NCI-H510A (cell line): Measurements from ENCODE around the gene CFAP119.

Source experiments
- DNase-seq: peaks from one replicate; lab custom pipeline; 2025; lab: John Stamatoyannopoulos, UW

The CFAP119 gene

DNA sequence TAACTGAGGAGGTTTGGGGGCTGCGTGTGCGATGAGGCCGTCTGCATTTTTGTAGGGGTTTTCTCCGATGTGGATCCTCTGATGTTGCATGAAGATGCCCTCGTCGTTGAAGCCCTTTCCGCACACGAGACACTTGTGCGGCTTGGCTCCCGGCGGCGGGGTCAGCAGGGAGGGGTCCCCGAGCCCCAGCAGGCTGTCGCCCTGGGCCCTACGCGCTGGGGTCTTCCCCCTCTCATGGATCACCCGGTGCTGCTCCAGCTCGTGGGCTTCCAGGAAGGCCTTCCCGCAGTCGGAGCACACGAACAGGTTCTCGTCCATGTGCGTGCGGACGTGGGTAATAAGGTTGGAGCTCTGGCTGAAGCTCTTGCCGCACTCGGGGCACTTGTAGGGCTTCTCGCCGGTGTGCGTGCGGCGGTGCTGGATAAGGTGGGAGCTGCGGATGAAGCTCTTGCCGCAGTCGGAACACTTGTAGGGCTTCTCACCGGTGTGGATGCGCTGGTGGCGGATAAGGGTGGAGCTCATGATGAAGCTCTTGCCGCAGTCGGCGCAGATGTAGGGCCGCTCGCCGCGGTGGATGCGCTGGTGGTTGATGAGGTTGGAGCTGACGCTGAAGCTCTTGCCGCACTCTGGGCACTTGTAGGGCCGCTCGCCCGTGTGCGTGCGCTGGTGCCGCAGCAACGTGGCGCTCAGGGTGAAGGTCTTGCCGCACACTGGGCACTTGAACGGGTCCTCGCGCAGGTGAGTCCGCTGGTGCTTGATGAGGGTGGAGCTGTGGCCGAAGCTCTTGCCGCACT, 20.8 kb upstream of the CFAP119 start:
- no peak for DNase-seq

DNA sequence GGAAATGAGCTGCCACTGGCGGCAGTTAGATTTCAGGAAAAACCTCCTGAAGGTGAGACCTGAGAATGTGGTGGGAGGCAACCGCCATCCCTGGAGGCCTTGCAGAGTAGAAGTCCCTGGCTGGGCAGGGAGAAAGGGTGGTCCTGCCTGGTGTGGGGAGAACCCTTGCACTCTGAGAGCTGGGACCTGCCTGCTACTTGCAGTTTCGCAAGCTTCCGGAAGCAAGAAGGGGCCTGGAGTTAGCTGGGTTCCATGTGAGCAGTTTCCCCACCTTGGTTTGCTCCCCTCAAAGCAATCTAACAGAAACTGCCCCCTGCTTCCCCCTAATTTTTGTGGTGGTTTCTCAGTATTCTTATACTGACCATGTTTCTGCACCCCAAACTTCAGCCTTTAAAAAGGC, 18.7 kb upstream of the CFAP119 start:
- DNase-seq, result no peak

DNA sequence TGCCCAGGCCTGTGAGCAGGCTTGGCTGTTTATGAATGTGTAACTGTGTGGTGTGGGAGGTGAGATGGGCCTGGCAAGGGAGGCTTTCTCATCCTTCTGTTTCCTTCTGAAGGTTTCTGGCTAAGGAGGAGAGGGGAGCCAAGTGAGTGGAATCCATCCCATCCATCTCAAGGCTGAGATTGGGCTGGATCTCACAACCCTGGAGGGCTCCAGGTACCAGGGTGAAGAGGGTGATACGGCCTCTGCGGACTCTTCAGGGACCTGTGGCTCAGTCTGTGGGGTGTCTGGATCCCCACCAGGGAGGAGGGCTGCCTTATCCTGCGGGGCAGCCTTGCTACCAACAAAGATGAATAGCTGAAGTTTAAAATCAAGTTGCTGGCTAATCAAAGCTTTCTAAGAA, 18.2 kb upstream of the CFAP119 start:
- no peak for DNase-seq

DNA sequence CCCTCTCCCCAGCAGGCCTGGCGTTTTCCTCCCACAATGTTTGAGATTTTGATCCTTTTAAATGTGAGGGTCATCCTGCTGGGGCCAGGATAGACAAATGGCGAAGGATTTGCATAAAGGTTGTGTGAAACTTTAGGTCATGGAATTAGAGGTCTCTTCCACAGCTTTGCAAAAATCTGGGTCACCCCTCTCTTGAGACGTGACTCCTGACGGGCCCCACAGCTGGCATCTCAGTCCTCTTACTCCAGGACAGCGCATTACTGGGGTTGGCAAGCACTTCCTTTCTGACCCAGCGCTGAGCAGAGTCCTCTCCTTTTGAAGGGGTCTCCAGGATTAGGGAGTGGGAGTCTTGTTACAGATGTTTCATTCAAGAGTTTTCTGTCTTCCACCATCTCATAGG, 17.7 kb upstream of the CFAP119 start:
- no peak for DNase-seq

DNA sequence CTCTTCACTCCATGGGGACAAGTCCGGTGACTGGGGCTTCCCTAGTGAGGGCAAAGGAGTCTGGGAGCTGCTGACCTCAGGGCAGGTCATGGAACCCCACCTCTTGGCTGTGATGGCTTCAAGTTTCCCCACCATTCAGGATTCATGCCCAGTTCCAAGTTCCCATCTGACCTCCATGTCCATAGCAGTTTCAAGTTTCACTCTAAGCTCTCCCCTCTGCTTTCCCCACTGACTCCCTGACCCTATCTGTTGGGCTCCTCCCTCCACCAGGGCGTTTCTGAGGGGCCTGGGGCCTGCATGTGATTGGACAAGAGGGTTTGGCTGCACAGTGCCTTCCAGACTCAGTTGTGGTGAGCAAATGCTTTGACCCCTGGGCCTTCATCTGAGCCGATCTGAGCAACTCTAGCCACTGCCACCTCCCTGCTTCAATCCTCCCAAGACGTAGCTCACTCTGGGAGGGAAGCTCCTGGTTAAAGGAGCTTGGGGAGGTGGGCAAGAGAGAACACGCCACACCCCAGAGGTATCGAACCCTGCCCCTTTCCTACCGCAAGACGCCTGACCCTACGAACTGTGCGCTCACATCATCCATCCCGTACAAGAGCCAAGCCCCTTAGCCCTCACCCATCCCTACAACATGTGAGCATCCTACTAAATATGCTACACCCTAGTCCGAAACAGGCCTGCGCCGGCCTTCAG, 16.8 kb upstream of the CFAP119 start:
- DNase-seq, result no peak

DNA sequence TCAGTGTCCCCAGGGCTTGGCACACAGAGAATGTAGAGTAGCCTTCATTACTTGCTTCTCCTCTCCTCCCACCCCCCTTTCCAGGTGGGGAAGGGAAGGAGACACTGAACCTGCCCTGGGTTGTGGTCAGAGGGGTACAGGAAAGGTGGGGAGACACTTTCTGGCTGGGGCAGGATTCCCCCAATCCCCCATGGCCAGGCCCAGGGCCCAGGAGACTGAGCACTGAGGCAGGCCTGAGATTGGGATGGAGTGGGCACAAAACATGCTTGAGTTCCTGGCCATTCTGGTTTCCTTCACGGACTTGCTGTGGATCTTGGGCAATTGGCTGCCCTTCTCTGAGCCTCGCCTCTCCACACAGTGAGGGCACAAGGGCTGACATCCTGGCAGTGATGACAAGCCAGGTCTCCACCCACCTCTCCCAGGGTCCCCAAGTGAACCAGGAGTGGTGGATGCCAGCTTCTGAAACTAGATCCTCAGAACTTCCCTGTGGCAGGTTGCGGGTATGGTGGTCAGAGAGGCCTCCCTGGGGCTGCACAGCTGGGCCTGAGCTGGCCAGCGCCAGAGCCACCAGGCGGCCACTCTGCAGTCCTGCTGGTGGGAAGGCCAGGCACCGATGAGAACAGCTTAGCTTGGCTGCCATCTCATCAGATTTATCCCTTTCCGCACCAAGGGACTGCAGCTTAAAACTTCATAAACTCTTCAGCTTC, 15.9 kb upstream of the CFAP119 start:
- DNase-seq, result no peak

DNA sequence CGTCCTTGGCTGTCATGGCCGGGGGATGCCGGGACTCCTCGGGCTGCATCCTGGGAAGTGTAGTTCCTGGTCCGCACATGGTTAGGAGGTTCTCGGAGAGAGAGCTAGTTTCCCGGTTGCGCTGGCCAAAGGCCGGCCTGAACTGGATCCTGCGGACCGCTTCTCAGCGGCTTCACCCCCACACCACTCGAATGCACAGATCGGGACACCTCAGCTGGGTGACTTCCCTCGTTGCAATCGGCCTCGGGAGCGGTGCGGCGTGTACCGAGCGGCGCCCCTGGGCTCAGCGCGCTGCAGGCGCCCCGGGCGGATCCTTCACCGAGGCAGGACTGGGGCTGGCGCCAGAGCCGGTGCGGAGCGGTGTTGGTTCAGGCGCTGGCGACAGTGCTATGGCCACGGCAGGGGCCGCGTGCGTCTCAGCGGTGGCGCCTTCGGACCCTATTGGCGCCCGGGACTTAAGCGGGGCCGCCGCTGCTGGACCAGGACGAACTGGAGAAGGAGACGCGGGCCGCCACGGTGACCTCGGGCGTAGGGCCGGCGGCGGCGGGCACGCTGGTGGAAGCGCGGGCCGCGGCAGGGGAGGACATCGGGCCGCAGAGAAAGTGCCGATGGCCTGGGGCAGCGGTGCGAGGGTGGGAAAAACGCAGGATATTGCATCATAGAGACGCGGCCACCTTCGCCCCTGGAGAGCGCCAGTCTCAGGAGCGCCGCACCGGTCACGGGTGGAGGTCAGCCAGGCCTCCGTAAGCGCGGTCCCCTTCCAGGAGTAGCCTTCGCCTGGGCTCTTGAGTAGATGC, 13.7 kb upstream of the CFAP119 start:
- peak; percentile 76 for DNase-seq

DNA sequence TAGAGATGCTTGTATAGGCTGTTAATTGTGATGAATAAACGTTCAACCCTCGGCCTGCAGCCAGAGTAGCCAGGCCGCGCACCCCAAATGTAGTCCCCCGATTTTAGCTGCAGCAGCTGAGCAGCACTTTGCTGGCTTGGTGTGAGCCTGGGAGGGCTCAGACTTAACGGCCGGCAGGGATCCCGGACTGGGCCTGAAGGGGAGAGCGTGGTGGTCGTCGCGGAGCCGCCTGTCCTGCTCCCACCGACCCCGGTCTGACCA, 13.2 kb upstream of the CFAP119 start:
- no peak for DNase-seq

DNA sequence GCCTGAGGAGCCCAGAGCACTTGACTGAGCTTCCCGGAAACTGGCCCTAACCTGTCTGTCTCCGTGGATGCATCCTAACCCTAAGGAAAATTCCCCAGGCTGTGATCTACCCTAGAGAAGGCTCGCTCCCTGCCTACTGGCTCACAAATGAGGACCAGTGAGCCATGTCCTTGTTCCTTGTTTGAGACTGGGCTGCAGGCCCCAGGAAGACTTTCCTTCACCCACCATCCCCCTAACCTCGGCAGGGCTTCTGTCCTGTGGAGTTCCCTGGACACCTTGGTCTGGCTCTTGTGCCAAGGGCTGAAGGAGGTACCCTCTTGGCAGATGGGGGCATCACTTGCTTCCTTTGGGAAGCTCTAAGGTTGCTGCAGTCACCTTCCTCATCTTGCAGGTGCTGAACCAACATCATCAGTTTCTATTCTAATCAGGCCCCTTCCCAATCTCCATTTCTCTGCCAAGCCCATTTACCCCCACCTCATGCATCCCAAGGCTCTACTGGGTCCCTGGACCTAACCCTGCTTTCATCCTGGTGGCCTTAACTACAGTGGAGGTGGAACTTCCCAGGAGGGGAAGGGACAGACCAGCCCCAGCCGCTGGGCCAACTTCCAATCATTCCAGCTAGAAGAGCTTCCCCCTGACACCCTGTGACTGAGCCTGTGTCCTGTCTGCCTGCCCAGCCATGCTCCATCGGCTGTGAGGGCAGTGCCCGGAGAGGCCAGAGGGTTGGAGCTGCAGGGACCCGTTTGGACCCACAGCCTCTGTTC, 12.7 kb upstream of the CFAP119 start:
- DNase-seq, result no peak

DNA sequence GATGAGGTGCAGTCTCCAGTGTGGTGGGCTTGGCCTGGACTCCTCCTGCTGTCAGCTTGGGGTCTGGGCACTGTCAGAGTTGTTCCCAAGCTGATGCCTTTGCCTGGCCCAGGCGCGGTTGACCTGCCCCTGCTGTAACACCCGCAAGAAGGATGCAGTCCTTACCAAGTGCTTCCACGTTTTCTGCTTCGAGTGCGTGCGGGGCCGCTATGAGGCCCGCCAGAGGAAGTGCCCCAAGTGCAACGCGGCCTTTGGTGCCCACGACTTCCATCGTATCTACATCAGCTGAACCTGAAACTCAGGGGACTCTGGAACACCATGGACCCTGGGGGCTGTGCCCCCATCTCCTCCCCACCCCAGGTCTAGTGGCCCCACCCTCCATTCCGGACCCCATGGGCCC, 12.0 kb upstream of the CFAP119 start:
- no peak for DNase-seq

DNA sequence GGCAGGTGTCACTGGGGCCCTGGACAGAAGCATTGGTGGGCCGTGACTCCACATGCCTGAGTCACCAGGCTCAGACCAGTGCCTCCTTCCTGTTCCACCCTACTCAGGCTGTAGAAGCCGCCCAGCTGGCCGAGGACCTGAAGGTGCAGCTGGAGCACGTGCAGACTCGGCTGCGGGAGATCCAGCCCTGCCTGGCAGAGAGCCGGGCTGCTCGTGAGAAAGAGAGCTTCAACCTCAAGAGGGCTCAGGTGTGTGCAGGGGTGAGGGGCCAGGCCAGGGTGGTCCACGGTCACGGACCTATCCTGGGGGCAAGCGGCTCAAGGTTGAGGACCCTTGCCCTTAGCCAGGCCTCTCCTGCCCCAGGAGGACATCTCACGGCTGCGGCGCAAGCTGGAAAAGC, 9.9 kb upstream of the CFAP119 start:
- DNase-seq, result no peak

DNA sequence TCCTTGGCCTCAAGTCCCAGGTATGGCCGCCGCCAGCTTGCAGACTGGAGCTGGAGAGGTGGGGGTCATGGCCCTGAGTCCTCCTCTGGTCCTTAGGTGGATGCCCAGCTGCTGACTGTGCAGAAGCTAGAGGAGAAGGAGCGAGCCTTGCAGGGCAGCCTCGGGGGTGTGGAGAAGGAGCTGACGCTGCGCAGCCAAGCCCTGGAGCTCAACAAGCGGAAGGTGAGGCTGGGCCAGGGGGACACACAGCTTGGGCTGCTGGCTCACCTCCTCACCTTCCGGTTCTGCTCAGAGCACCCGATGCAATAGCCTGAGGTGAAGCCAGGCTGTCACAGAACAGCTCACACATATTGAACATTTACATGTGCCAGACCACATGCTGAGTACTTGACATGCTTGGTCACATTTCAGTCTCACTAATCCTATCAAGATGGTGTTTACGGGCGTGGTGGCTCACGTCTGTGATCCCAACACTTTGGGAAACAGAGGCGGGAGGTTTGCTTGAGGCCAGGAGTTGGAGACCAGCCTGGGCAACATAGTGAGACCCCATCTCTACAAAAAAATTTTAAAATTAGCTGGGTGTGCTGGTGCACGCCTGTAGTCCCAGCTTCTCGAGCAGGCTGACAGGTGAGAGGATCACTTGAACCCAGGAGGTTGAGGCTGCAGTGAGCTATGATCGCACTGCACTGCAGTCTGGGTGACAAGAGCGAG, 7.7 kb upstream of the CFAP119 start:
- DNase-seq, result no peak

DNA sequence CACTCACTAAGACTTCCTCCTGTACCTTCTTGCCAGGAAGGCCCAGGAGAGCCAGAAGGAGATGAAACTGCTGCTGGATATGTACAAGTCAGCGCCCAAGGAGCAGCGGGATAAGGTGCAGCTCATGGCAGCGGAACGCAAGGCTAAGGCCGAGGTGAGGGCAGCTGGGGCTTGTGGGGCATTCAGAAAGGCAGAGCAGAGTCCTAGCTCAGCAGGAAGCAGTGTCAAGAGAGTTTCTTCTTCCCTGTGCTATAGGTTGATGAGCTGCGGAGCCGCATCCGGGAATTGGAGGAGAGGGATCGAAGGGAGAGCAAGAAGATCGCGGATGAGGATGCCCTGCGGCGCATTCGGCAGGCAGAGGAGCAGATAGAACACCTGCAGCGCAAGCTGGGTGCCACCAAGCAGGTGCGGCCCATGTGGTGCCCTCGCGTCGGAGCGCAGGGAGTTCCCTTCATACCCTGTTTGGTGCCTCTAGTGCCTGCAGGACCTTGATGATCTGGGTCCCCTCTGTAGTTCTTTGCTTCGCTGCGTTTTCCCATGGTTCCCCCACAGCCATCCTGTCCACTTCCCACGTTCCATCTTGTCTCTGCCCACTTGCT, 6.8 kb upstream of the CFAP119 start:
- DNase-seq, result no peak

DNA sequence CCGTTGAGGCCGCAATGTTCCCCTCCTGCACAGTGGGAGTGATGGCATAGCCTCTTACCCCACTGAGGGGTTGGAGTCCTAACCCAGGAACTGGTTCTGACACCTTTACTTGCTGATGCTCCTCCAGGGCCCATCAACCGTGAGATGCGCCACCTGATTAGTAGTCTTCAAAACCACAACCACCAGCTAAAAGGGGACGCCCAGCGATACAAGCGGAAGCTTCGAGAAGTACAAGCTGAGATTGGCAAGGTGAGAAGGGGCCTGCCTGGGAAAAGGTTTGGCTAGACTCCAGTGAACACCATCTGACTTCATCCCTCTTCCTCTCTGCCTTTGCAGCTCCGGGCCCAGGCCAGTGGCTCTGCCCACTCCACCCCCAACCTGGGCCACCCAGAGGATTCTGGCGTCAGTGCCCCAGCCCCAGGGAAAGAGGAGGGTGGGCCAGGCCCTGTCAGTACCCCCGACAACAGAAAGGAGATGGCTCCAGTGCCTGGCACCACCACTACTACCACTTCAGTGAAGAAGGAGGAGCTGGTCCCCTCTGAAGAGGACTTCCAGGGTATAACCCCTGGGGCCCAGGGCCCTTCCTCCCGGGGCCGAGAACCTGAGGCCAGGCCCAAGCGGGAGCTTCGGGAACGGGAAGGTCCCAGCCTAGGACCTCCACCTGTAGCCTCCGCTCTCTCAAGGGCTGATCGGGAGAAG, 6.1 kb upstream of the CFAP119 start:
- no peak for DNase-seq

DNA sequence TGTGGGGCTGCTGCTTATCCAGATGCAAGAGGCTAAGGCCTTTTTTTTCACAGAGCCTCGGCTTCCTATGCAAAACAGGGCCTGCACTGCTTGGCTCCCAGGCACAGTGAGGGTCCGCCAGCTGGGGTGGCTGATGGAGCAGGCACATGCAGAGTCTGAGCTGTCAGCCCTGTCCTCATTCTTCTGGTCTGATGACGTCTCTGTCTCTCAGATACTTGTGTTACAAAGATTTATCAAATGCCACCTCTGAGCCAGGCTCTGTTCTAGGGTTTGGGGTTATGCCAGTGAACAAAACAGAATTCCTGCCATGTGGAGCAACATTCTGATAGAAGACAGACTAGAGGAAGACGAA, 5.0 kb upstream of the CFAP119 start:
- DNase-seq, result no peak

DNA sequence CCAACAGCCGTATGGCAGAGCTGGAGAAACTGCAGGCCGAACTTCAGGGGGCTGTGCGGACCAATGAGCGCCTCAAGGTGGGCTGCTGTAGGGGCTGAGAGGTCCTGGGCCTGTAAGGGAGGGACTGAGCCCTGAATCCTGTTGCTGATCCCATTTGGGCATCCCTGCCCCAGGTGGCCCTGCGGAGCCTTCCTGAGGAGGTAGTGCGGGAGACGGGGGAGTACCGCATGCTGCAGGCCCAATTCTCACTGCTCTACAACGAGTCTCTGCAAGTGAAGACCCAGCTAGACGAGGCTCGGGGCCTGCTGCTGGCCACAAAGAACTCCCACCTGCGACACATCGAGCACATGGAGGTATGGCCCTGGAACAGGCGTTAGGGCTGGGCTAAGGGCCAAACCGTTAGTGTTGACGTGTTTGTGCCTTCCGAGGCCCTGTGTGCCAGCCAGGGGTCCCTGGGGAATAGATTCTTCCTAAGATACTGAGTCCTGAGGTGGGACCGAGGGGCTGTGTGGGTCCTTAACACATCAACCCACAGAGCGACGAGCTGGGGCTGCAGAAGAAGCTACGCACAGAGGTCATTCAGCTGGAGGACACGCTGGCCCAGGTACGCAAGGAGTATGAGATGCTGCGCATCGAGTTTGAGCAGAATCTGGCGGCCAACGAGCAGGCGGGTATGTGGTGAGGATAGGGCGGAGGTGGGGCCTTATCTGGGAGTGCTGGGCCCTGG, 4.5 kb upstream of the CFAP119 start:
- DNase-seq, result no peak

DNA sequence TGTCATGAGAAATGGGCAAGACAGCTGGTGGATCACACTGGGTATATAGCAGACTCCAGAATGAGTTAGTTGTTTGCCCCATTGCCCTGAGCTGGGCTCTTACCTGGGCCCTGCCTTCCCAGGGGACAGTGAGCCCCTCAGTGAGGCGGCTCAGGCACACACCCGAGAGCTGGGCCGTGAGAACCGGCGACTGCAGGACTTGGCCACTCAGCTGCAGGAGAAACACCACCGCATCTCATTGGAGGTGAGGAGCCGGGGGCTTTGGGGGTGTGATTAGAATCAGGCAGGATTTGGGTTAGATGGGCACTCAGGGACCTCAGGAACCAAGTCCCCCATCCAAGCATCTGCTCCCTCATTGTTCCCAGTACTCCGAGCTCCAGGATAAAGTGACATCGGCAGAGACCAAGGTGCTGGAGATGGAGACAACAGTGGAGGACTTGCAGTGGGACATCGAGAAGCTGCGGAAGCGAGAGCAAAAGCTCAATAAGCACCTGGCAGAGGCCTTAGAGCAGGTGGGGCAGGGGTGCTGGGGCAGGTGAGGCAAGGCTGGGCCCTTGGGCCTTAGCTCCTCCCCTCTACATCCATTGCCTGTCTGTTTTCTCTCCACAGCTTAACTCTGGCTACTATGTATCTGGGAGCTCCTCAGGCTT, 3.1 kb upstream of the CFAP119 start:
- no peak for DNase-seq

DNA sequence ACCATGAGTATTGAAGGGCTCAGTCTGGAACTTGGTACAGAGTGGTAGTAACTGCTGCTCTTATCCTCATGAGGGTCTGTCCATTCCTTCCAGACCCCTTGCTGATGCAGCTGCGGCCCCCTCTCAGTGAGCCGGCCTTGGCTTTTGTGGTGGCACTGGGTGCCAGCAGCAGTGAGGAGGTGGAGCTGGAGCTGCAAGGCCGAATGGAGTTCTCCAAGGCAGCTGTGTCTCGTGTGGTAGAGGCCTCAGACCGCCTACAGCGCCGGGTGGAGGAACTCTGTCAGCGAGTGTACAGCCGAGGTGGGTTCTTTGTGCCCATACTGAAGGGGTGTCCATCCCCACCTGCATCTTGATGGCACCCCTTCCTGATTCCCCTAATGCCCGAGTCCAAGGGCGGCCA, 2.2 kb upstream of the CFAP119 start:
- no peak for DNase-seq
